GM12874 (cell line): ENCODE measurements around the gene LRP1-AS.

ENCODE experiments used
- CTCF ChIP-seq: IDR thresholded peaks from 2 replicates; pipeline ENCODE4 v1.5.1; 2011; ENCODE audit warnings: low read depth, mild to moderate bottlenecking, control low read depth, low read length, moderate library complexity; ENCODE audit not compliant: insufficient read depth

LRP1-AS gene

GRCh38 chr12:57158665-57159064, 11.2 kb upstream of the LRP1-AS start:
- no peak for TF ChIP-seq CTCF

- no peak for TF ChIP-seq CTCF
Measured at GRCh38 chr12:57158186-57158585, 10.8 kb upstream of the LRP1-AS start.

- no peak for TF ChIP-seq CTCF
Measured at GRCh38 chr12:57157588-57158173, 10.3 kb upstream of the LRP1-AS start.

- TF ChIP-seq CTCF, result no peak
Measured at GRCh38 chr12:57156701-57157403, 9.4 kb upstream of the LRP1-AS start.

GRCh38 chr12:57154804-57155434, 7.5 kb upstream of the LRP1-AS start:
- no peak for TF ChIP-seq CTCF

GRCh38 chr12:57154076-57154475, 6.7 kb upstream of the LRP1-AS start:
- no peak for TF ChIP-seq CTCF

- TF ChIP-seq CTCF, result no peak
Measured at GRCh38 chr12:57153415-57153997, 6.1 kb upstream of the LRP1-AS start.
